Mononuclear cell (primary cell): ENCODE data around the gene ALCAM. TPM values are rescaled to one million over a fixed set of nuclear protein-coding genes. Genes with fewer than 3 reads are reported as not detected.
"Not testable (repeated sequence)": the region's sequence is repeated elsewhere in the genome, so short reads cannot be mapped to it uniquely, and the experiment has no call there.

Source experiments
- H3K27me3 ChIP-seq: 2 replicates; pipeline ENCODE4 v1.6.0; 2011; ENCODE audit warnings: low read length, control low read depth; ENCODE audit not compliant: insufficient read depth
- H3K4me1 ChIP-seq: 2 replicates; pipeline ENCODE4 v1.5.1; 2011; ENCODE audit warnings: mild to moderate bottlenecking, low read length, control low read depth; ENCODE audit not compliant: insufficient read depth
- H3K4me3 ChIP-seq: 2 replicates; pipeline ENCODE4 v1.5.1; 2011; ENCODE audit warnings: mild to moderate bottlenecking, low read length, moderate library complexity
- H3K9me3 ChIP-seq: 2 replicates; pipeline ENCODE4 v1.5.1; 2011; ENCODE audit warnings: low read depth, mild to moderate bottlenecking, control low read depth, low read length
- total RNA-seq: library from RNA; depleted of rRNA; stranded (reverse); fragments of >200 nt; gene quantifications from one replicate; pipeline ENCODE4 v1.2.3, GENCODE V29; 2012

Gene ALCAM
- total RNA-seq, 1 donor = 13.4 TPM

DNA sequence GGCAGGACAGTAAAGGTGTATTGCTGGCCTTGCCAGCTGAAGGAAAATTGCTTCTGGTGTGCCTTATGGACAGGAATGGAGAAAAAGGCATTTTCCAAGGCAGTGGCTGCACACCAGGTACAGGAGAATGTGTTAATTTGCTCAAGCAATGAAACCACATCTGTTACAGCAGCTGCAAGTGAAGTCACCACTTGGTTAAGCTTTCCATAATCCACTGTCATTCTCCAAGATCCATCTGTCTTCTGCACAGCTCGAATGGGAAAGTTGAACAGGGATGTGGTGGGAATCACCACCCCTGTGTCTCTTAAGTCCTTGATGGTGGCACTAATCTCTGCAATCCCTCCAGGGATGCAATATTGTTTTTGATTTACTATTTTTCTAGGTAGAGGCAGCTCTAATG is 236.8 kb downstream of the ALCAM start:
- H3K4me1 ChIP-seq, H3K27me3 ChIP-seq, H3K4me3 ChIP-seq, H3K9me3 ChIP-seq: not testable (repeated sequence)

GRCh38 chr3:105606016-105606415 is 239.3 kb downstream of the ALCAM start:
- Histone ChIP-seq H3K4me3 (no peak overlapping the region), H3K9me3 (no peaks in the 10 kb centered on the region), H3K4me1 (no peaks in the 10 kb centered on the region), H3K27me3 (no peaks in the 10 kb centered on the region)

DNA sequence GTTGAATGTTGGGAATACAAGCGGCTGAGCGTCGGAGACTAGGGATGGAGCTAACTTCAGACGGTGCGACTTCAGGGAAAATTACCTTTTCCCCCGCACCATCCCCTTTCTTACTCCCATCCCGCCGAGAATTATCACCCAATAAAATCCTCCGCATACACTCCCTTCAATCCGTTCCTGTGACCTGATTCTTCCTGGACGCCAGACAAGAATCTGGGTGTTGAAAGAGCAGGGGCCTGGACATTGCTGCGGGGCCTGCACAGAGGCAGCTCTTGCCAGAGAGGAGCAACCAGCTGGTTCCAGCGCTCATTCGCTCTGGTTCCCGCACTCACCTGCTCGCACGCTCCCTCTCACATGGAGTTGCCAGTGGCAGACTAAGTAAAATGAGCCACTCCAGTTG is 241.9 kb downstream of the ALCAM start:
- Histone ChIP-seq H3K4me3 (no peak overlapping the region), H3K4me1 (no peaks in the 10 kb centered on the region), H3K9me3 (no peaks in the 10 kb centered on the region), H3K27me3 (no peaks in the 10 kb centered on the region)

DNA sequence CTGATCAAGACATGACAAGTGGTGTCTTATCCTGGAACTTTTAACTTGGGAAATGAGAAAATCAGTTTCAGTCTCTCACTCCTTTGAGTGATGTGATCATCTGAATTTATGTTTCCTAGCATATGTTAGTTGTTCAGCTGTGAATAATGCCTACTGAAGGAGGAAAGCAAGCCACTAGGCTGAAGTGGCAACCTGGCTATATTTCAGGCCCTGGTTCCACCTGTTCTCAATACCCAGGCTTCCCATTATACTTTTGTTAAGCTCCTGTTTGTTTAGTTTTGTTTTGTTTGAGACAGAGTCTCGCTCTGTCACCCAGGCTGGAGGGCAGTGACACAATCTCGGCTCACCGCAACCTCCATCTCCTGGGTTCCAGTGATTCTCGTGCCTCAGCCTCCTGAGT is 243.8 kb downstream of the ALCAM start:
- H3K4me3 ChIP-seq = no peak overlapping the region
- no peaks in the 10 kb centered on the region for H3K9me3 ChIP-seq
- no peaks in the 10 kb centered on the region for H3K27me3 ChIP-seq
- no peaks in the 10 kb centered on the region for H3K4me1 ChIP-seq

DNA sequence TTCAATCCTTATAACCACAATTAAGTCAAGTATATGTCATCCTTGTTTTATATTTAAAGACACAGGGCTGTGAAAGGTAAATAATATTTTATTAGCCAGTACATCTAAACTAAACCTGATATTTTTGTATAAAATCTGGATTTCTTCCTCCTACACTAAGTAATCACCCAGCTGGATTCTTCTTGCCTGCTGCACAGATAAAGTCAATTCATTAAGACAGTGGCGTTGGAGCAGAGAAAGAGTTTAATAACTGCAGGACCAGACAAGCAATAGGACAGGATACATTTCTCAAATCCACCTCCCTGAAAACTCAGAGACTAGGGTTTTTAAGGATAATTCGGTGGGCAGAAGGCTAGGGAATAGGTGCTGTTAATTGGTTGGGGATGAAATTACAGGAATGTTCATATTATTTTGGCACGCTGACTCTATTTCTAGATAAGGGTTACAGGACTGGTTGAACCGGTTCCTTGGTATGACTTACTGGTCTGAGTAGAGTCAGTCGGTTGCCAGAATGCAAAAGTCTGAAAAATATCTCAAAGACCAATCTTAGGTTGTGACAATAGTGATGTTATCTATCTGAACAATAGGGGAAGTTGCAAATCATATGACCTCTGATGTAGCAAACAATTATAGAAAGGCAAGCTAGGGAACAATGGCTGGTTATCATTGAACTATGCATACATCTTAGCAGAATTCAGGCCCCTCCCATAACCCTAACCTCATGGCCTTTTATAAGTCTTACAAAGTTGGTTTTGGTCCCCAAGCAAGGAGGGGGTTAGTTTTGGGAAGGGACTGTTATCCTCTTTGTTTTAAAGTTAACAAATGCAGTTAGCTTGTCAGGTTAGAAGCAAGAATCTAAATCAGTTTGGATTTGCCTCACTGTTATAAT is 244.8 kb downstream of the ALCAM start:
- Histone ChIP-seq H3K27me3 (no peaks in the 10 kb centered on the region), H3K4me1 (no peaks in the 10 kb centered on the region), H3K4me3 (no peak overlapping the region), H3K9me3 (no peaks in the 10 kb centered on the region)

DNA sequence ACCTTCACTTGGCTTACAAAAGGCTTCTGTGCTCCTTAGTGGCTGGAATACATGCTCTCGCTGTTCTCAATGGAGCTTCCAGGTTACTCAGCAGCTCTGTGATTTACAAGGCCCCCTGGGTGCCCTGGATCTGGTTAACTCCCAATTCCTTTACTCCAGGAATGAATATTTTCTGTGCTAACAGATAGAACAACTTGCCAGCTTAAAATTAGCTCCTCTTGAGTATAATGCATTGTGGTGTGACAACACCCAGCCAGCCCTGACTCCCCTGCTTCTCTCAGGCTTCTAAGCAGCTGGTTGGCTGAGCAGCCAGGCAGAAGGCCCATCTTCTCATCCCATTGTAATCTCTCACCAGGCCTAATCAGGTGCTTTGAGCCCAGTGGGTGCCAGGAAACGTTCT is 246.4 kb downstream of the ALCAM start:
- H3K4me3 ChIP-seq = no peak overlapping the region
- no peaks in the 10 kb centered on the region for H3K4me1 ChIP-seq
- no peaks in the 10 kb centered on the region for H3K9me3 ChIP-seq
- H3K27me3 ChIP-seq = no peaks in the 10 kb centered on the region

DNA sequence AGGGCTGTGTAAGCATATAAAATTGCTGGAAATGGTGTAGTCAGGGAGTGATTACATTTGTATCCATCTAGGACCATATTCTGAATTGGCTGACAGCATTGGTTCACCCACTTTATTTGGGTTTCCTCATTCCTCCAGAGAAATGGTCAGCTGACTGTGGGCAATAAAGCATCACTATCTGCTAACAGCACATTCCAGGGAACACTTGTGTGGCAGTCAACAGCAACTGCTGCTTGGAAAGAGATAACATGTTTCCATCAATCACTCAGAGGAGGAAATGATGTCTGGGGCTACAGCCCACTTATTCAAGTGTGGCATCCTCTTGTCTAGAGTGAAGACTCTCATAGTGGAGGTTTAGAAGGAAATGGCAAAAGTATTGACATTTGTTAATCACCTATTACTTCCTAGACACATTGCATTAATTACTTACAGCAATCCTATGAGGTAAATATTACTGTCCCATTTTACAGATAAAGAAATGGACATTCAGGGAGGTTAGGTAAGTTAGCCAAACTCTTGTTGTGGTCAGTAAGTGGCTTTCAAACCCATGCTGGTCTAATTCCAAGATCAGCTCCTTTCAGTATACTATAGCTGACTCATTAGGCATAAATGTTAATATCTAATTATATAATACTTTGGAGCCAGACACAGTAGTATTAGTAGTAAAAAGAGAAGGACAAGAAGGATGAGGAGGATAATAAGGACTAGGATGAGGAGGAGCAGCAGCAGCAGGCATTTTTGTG is 247.8 kb downstream of the ALCAM start:
- Histone ChIP-seq H3K4me1 (no peaks in the 10 kb centered on the region), H3K4me3 (no peak overlapping the region), H3K9me3 (no peaks in the 10 kb centered on the region), H3K27me3 (no peaks in the 10 kb centered on the region)

- H3K9me3 ChIP-seq = no peaks in the 10 kb centered on the region
These were observed 249.1 kb downstream of the ALCAM start for GRCh38 chr3:105615814-105616213.

DNA sequence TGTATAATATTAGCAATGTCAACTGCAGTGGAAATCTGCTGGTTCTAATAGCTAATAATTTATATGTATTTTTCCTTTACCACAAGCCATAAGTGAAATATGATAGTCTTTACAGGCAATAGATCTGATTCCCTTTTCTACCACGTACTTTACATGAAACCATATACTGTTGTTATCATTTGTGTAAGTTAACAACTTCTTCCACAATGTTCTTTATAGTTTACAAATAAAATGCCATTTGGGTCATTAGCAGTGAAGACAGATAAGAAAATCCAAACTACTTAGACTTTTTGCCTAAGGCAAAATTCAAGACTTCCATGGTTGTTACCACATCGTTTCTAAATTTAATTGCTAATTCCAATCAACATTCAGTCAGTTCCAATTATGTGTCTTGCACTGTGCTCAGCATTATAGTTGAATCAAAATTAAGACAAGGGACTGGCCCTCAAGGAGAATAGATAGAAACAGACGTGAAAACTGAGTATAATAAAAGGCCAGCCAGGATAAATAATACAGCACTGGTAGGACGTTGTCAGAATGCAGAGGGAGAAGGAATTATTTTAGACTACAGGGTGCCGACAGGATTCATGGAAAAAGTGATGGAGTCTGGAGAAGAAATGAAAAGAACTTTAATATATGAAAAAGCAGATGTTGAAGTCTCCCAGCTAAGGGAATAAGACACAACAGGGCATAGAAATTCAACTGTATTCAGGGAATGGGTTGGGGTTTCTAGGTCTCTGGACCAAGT is 249.8 kb downstream of the ALCAM start:
- H3K27me3 ChIP-seq = no peaks in the 10 kb centered on the region

More at GRCh38 chr3:105615814-105616213, 249.1 kb downstream of the ALCAM start:
- Histone ChIP-seq H3K27me3 (no peaks in the 10 kb centered on the region), H3K4me1 (no peaks in the 10 kb centered on the region), H3K4me3 (no peak overlapping the region)

DNA sequence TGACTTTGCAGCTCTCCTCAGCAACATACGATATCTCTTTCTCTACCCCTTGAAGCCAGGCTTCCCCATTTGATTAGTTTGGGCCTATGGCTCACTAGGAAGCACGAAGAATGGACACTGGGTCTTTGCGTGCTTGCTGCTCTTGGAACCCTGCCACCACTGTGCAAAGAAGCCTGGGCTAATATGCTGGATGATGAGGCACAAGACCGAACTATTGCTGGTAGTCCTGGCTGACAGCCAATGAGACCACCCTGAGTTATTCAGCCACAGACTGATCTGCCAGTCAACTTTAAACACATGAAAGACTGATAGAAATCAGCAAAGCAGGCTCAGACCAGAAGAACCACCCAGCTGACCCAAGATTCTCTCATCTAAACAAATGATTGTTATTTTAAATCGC is 251.8 kb downstream of the ALCAM start:
- no peaks in the 10 kb centered on the region for H3K9me3 ChIP-seq
- no peak overlapping the region for H3K4me3 ChIP-seq
- H3K4me1 ChIP-seq = no peaks in the 10 kb centered on the region
- H3K27me3 ChIP-seq = no peaks in the 10 kb centered on the region

More for the DNA sequence above, 249.8 kb downstream of the ALCAM start:
- H3K4me3 ChIP-seq = no peak overlapping the region
- H3K9me3 ChIP-seq = no peaks in the 10 kb centered on the region
- no peaks in the 10 kb centered on the region for H3K4me1 ChIP-seq

GRCh38 chr3:105619651-105620050 is 252.9 kb downstream of the ALCAM start:
- no peaks in the 10 kb centered on the region for H3K9me3 ChIP-seq
- no peaks in the 10 kb centered on the region for H3K27me3 ChIP-seq
- H3K4me3 ChIP-seq = no peak overlapping the region
- H3K4me1 ChIP-seq = no peaks in the 10 kb centered on the region

- H3K4me1 ChIP-seq = no peaks in the 10 kb centered on the region
- no peak overlapping the region for H3K4me3 ChIP-seq
- no peaks in the 10 kb centered on the region for H3K9me3 ChIP-seq
These were observed 253.5 kb downstream of the ALCAM start for GRCh38 chr3:105620236-105620635.

DNA sequence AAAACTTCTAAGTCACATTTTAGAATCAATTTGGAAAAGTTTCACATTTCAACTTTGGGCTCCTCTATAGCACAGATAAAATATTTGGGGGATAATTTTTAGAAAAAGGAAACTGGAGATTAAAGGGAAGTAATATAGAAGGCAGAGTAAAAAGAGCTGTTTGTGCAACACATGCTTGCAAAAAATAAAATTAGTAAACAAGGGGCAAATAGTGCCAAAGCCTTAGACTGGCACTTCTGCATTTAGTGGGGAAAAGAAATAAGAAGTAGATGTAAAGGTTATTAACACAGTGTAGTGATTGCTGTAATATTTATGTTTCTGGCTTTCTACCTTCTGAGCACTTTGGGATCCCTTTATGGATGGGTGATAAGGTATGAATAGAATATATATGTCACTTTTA is 255.5 kb downstream of the ALCAM start:
- H3K27me3 ChIP-seq = no peaks in the 10 kb centered on the region
- H3K4me3 ChIP-seq = no peak overlapping the region
- no peaks in the 10 kb centered on the region for H3K4me1 ChIP-seq
- no peaks in the 10 kb centered on the region for H3K9me3 ChIP-seq

More at GRCh38 chr3:105620236-105620635, 253.5 kb downstream of the ALCAM start:
- no peaks in the 10 kb centered on the region for H3K27me3 ChIP-seq
